OCI-LY7 (cell line): ENCODE data around the gene MYBPC2. TPM values are rescaled to one million over a fixed set of nuclear protein-coding genes. Genes with fewer than 3 reads are reported as not detected.

Experiments
- BruUV-seq: library from RNA; stranded (reverse); fragments of 400-500 nt; replicated peaks from 2 replicates; lab custom pipeline; 2021; lab: Mats Ljungman, UMichigan
- CTCF ChIA-PET: fragments of 300-600 bp; sonication (Branson Sonifier 250); formaldehyde crosslinking; loops from one replicate; lab custom pipeline; 2022; ENCODE audit warnings: antibody characterized with exemption; ENCODE audit not compliant: unreplicated experiment; lab: Charles Lee
- POLR2A ChIA-PET: fragments of 300-600 bp; sonication (Branson Sonifier 250); formaldehyde crosslinking; loops from one replicate; lab custom pipeline; 2022; ENCODE audit warnings: antibody characterized with exemption; lab: Charles Lee
- DNase-seq: peaks from one replicate; pipeline ENCODE4 v3.0.0-alpha.2; 2015; ENCODE audit warnings: low spot score
- H2AFZ ChIP-seq: fragments of 200-600 bp; sonication (generic), shearing (Covaris generic); 2 replicates; pipeline ENCODE4 v1.6.1; 2014; ENCODE audit warnings: mild to moderate bottlenecking, antibody characterized with exemption, low read length, moderate library complexity
- H3K27ac ChIP-seq: fragments of 200-600 bp; sonication (generic); 2 replicates; pipeline ENCODE4 v1.5.1; 2014; ENCODE audit warnings: mixed run types, low read depth, mild to moderate bottlenecking, moderate library complexity, low read length, inconsistent platforms; ENCODE audit not compliant: poor library complexity, severe bottlenecking
- H3K36me3 ChIP-seq: fragments of 200-600 bp; sonication (generic); 2 replicates; pipeline ENCODE4 v1.6.1; 2014; ENCODE audit warnings: mild to moderate bottlenecking, antibody characterized with exemption, low read length, moderate library complexity, mixed read lengths; ENCODE audit not compliant: insufficient read depth
- H3K4me1 ChIP-seq: fragments of 200-600 bp; sonication (generic); 2 replicates; pipeline ENCODE4 v1.5.1; 2014; ENCODE audit warnings: mild to moderate bottlenecking, low read length; ENCODE audit not compliant: insufficient read depth, poor library complexity, severe bottlenecking
- H3K4me2 ChIP-seq: fragments of 200-600 bp; sonication (generic); 2 replicates; pipeline ENCODE4 v1.6.1; 2014; ENCODE audit warnings: mild to moderate bottlenecking, low read length
- H3K4me3 ChIP-seq: fragments of 200-600 bp; sonication (generic); 2 replicates; pipeline ENCODE4 v1.5.1; 2014; ENCODE audit warnings: mild to moderate bottlenecking, low read depth, low read length; ENCODE audit not compliant: poor library complexity, severe bottlenecking
- H3K79me2 ChIP-seq: fragments of 200-600 bp; sonication (generic); 2 replicates; pipeline ENCODE4 v1.6.1; 2016; ENCODE audit warnings: low read depth, mild to moderate bottlenecking, low read length, moderate library complexity, mixed read lengths; ENCODE audit not compliant: insufficient read depth
- H3K9me2 ChIP-seq: fragments of 200-600 bp; sonication (generic); 2 replicates; pipeline ENCODE4 v1.6.1; 2016; ENCODE audit warnings: mild to moderate bottlenecking, low read length, mixed read lengths; ENCODE audit not compliant: insufficient read depth
- H3K9me3 ChIP-seq: fragments of 200-600 bp; sonication (generic); 2 replicates; pipeline ENCODE4 v1.6.1; 2014; ENCODE audit warnings: mild to moderate bottlenecking, mixed run types, low read length, mixed read lengths
- H4K20me1 ChIP-seq: fragments of 200-600 bp; sonication (generic); 2 replicates; pipeline ENCODE4 v1.6.1; 2014; ENCODE audit warnings: mild to moderate bottlenecking, antibody characterized with exemption, low read length, moderate library complexity, mixed read lengths; ENCODE audit not compliant: insufficient read depth
- CTCF ChIP-seq: fragments of 200-600 bp; sonication (generic); conservative IDR thresholded peaks from 2 replicates; pipeline ENCODE4 v1.5.1; 2014; ENCODE audit warnings: mild to moderate bottlenecking, antibody characterized with exemption, low read length, moderate library complexity, mixed read lengths
- EZH2phosphoT487 ChIP-seq: fragments of 200-600 bp; sonication (generic); IDR thresholded peaks from 2 replicates; pipeline ENCODE4 v1.6.1; 2018; ENCODE audit warnings: low read depth, borderline replicate concordance, mild to moderate bottlenecking, mixed run types, antibody characterized with exemption, low read length, moderate library complexity, mixed read lengths
- intact Hi-C: fragments of 100-400 bp; cut with micrococcal nuclease; formaldehyde crosslinking; loops from one replicate; pipeline ENCODE4 v1.10.0; 2022; ENCODE audit not compliant: unreplicated experiment
- total RNA-seq, 2 experiments: library from RNA; depleted of rRNA in 1 of 2; stranded (reverse); fragments of >200 nt in 1 of 2; shearing (Covaris generic) in 1 of 2; gene quantifications; 2 replicates each; pipeline ENCODE4 v1.2.3, GENCODE V29; 2014 to 2022

Gene MYBPC2
- total RNA-seq, 2 experiments from 2014 or later = 15.4 to 28.2 TPM

GRCh38 chr19:50510700-50511068 lies 78.0 kb downstream of the MYBPC2 start:
- Histone ChIP-seq H3K9me3 (no peaks in the 10 kb centered on the region), H4K20me1 (no peaks in the 10 kb centered on the region), H3K4me1 (peaks cover 12% of the 10 kb centered on the region), H3K9me2 (no peaks in the 10 kb centered on the region), H3K4me3 (peak overlapping the region; percentile 72), H3K79me2 (no peaks in the 10 kb centered on the region), H3K27ac (peak overlapping the region; percentile 25), H3K36me3 (no peaks in the 10 kb centered on the region), H3K4me2 (peak overlapping the region; percentile 81), H2AFZ (peak overlapping the region; percentile 48; the same call in 1 of the 2 replicates)
- DNase-seq = no peak
- intact Hi-C loops = no loop called here
- TF ChIP-seq EZH2phosphoT487 (no peak), CTCF (no peak)
- CTCF ChIA-PET = no interaction called here
- no TSS peak for BruUV-seq
- POLR2A ChIA-PET = no interaction called here

GRCh38 chr19:50511069-50511822 lies 78.6 kb downstream of the MYBPC2 start, which contains the start of gene JOSD2:
Gene JOSD2, minus strand, starts transcription at chr19:50511191. Its CDS starts 760 bp downstream, at chr19:50510431.
- peak; percentile 100 for DNase-seq
- H3K36me3 ChIP-seq = no peaks in the 10 kb centered on the region
- peak within 1 kb of the TSS; percentile 81 for H3K4me2 ChIP-seq
- peak within 1 kb of the TSS; percentile 71; the same call in 1 of the 2 replicates for H2AFZ ChIP-seq
- peak within 1 kb of the TSS; percentile 25 for H3K27ac ChIP-seq
- ChIA-PET POLR2A (no interaction called here), CTCF (no interaction called here)
- H3K79me2 ChIP-seq = no peaks in the 10 kb centered on the region
- BruUV-seq = no TSS peak
- TF ChIP-seq EZH2phosphoT487 = no peak
- no peaks in the 10 kb centered on the region for H4K20me1 ChIP-seq
- H3K4me1 ChIP-seq = peaks cover 12% of the 10 kb centered on the region
- H3K9me3 ChIP-seq = no peaks in the 10 kb centered on the region
- H3K9me2 ChIP-seq = no peaks in the 10 kb centered on the region
- peak within 1 kb of the TSS; percentile 72 for H3K4me3 ChIP-seq
- intact Hi-C loops = no loop called here

- peak overlapping the region; percentile 60 for H3K4me2 ChIP-seq
- no peaks in the 10 kb centered on the region for H3K9me2 ChIP-seq
- H4K20me1 ChIP-seq = no peaks in the 10 kb centered on the region
- peaks cover 12% of the 10 kb centered on the region for H3K4me1 ChIP-seq
- peak overlapping the region; percentile 72 for H3K4me3 ChIP-seq
- no peak overlapping the region for H3K27ac ChIP-seq
- POLR2A ChIA-PET = no interaction called here
- H2AFZ ChIP-seq = peak overlapping the region; percentile 71; the same call in 1 of the 2 replicates
- H3K9me3 ChIP-seq = no peaks in the 10 kb centered on the region
- no peak for DNase-seq
- TF ChIP-seq EZH2phosphoT487 = no peak
- no peak for TF ChIP-seq CTCF
- H3K36me3 ChIP-seq = no peaks in the 10 kb centered on the region
- BruUV-seq = no TSS peak
- CTCF ChIA-PET = no interaction called here
- H3K79me2 ChIP-seq = no peaks in the 10 kb centered on the region
- intact Hi-C loops = no loop called here
Observed at GRCh38 chr19:50512112-50512998, 79.7 kb downstream of the MYBPC2 start.
